Lung (tissue), 12 donors: Measurements from ENCODE around the gene MARCHF7. TPM values are rescaled to one million over a fixed set of nuclear protein-coding genes. Genes with fewer than 3 reads are reported as not detected.

Experiments
- ATAC-seq: fragments of 200-7000 bp; cut with Tn5 transposase; one replicate; pipeline ENCODE4 v1.9.1; 2020; ENCODE audit warnings: moderate number of reproducible peaks; ENCODE audit not compliant: insufficient read depth, low FRiP score
- DNase-seq, 3 donors: peaks; one replicate each; pipeline ENCODE4 v3.0.0-alpha.2; 2013 to 2017
- H3K27ac ChIP-seq, 2 donors: one replicate each; pipeline ENCODE4 v1.5.1; 2013; ENCODE audit warnings: mild to moderate bottlenecking in 2 of 2, moderate library complexity in 2 of 2, control low read depth in 1 of 2, inconsistent platforms in 1 of 2, low read depth in 1 of 2, low read length in 1 of 2
- H3K27me3 ChIP-seq, 3 donors: one replicate each; pipeline ENCODE4 v1.5.1; 2013; ENCODE audit warnings: low read length in 2 of 3; ENCODE audit not compliant: control insufficient read depth in 3 of 3, insufficient read depth in 3 of 3
- H3K36me3 ChIP-seq, 4 donors: one replicate each; pipeline ENCODE4 v1.5.1; 2013; ENCODE audit warnings: low read length in 4 of 4, mild to moderate bottlenecking in 1 of 4, moderate library complexity in 1 of 4; ENCODE audit not compliant: control insufficient read depth in 4 of 4, insufficient read depth in 4 of 4
- H3K4me1 ChIP-seq, 5 donors: one replicate each; pipeline ENCODE4 v1.5.1; 2013; ENCODE audit warnings: low read length in 5 of 5, mild to moderate bottlenecking in 2 of 5, moderate library complexity in 1 of 5; ENCODE audit not compliant: control insufficient read depth in 5 of 5, insufficient read depth in 5 of 5
- H3K4me3 ChIP-seq: one replicate; pipeline ENCODE4 v1.5.1; 2013; ENCODE audit warnings: mild to moderate bottlenecking, control low read depth, moderate library complexity
- H3K9ac ChIP-seq, 2 donors: one replicate each; pipeline ENCODE4 v1.5.1; 2013; ENCODE audit warnings: low read length in 2 of 2, control low read depth in 1 of 2; ENCODE audit not compliant: insufficient read depth in 1 of 2
- H3K9me3 ChIP-seq, 4 donors: one replicate each; pipeline ENCODE4 v1.5.1; 2013; ENCODE audit warnings: low read length in 3 of 4, mild to moderate bottlenecking in 1 of 4, moderate library complexity in 1 of 4; ENCODE audit not compliant: control insufficient read depth in 4 of 4, insufficient read depth in 3 of 4
- CTCF ChIP-seq: IDR thresholded peaks from 2 replicates; pipeline ENCODE4 v1.5.1; 2012; ENCODE audit warnings: mild to moderate bottlenecking; ENCODE audit errors: control extremely low read depth, extremely low read depth
- WGBS, 2 donors: extraction: QIAGEN DNeasy Blood & Tissue Kit; methylation state at CpG; one replicate each; pipeline ENCODE4 v1.1.7; 2013; 5-methylcytosine and 5-hydroxymethylcytosine counted together
- polyA plus RNA-seq, 2 donors: library from polyadenylated mRNA; stranded (reverse); fragments of 200-250 nt; gene quantifications; one replicate each; pipeline ENCODE4 v1.2.1, GENCODE V29; 2013
- total RNA-seq, 2 donors: library from RNA; depleted of rRNA in 1 of 2; stranded (reverse); fragments of >200 nt in 1 of 2; gene quantifications; one replicate each; pipeline ENCODE4 v1.2.1, GENCODE V29; 2014 to 2021
- donor health status: control.
- donor health status: control.
- donor health status: Bipolar disorder and iron deficiency.
- donor health status: healthy.
- donor health status: DM: yes; HTN: yes; CAD: no.

Gene MARCHF7
- total and polyA plus RNA-seq, 4 donors: 22.6 to 168 (median 55.4) TPM

GRCh38 chr2:159677654-159678053 is 34.7 kb upstream of the MARCHF7 start:
- 93 to 99% methylated on average over 1 of the region's 1 CpG for whole genome bisulfite sequencing, 2 donors
- DNase-seq (peak in 2 of 3 donors; percentile 40 to 59), ATAC-seq (no peak)
- Histone ChIP-seq H3K27ac (no peak overlapping the region), H3K36me3 (no peaks in the 10 kb centered on the region), H3K27me3 (no peaks in the 10 kb centered on the region), H3K4me3 (no peak overlapping the region), H3K9ac (no peak overlapping the region), H3K4me1 (no peaks in the 10 kb centered on the region), H3K9me3 (no peaks in the 10 kb centered on the region)
- no peak for TF ChIP-seq CTCF

- TF ChIP-seq CTCF: no peak
- ATAC-seq (no peak), DNase-seq (no peak)
- Histone ChIP-seq H3K9me3 (no peaks in the 10 kb centered on the region), H3K27ac (no peak overlapping the region), H3K4me1 (peaks cover 0 to 2% (median 0%) of the 10 kb centered on the region in 5 donors), H3K27me3 (no peaks in the 10 kb centered on the region), H3K9ac (no peak overlapping the region), H3K36me3 (no peaks in the 10 kb centered on the region), H3K4me3 (no peak overlapping the region)
- WGBS, 2 donors: 95 to 98% methylated on average over 2 of the region's 2 CpGs
These were observed 31.6 kb upstream of the MARCHF7 start for GRCh38 chr2:159680692-159681091.

- no peaks in the 10 kb centered on the region for H3K9me3 ChIP-seq
- DNase-seq: no peak
- WGBS, 2 donors: 92 to 95% methylated on average over 1 of the region's 1 CpG
- H3K27me3 ChIP-seq: no peaks in the 10 kb centered on the region
- H3K27ac ChIP-seq: no peak overlapping the region
- peaks cover 0 to 2% (median 0%) of the 10 kb centered on the region in 5 donors for H3K4me1 ChIP-seq
- no peaks in the 10 kb centered on the region for H3K36me3 ChIP-seq
- TF ChIP-seq CTCF: no peak
- no peak overlapping the region for H3K9ac ChIP-seq
- H3K4me3 ChIP-seq: no peak overlapping the region
- no peak for ATAC-seq
These were observed 28.5 kb upstream of the MARCHF7 start for GRCh38 chr2:159683817-159684216.

- Histone ChIP-seq H3K36me3 (no peaks in the 10 kb centered on the region), H3K9me3 (no peaks in the 10 kb centered on the region), H3K27me3 (no peaks in the 10 kb centered on the region), H3K27ac (no peak overlapping the region), H3K4me3 (no peak overlapping the region), H3K4me1 (peaks cover 0 to 2% (median 0%) of the 10 kb centered on the region in 5 donors), H3K9ac (no peak overlapping the region)
- TF ChIP-seq CTCF: no peak
- DNase-seq (no peak), ATAC-seq (no peak)
These were observed 27.5 kb upstream of the MARCHF7 start for GRCh38 chr2:159684796-159685195.
